Neutrophil (primary cell): Measurements from ENCODE around the gene KHDRBS2.

Experiments used
- H3K27ac ChIP-seq: fragments of 200-600 bp; sonication (generic); 2 replicates; pipeline ENCODE4 v1.5.1; 2016; ENCODE audit warnings: mild to moderate bottlenecking, moderate library complexity
- H3K27me3 ChIP-seq: fragments of 200-600 bp; sonication (generic); 2 replicates; pipeline ENCODE4 v1.6.0; 2016; ENCODE audit warnings: mild to moderate bottlenecking
- H3K36me3 ChIP-seq: fragments of 200-600 bp; sonication (generic); 2 replicates; pipeline ENCODE4 v1.5.1; 2017
- H3K4me1 ChIP-seq, 2 experiments: fragments of 200-600 bp in 1 of 2; sonication (generic) in 1 of 2; 1 replicate in 1 of 2; 2 replicates in 1 of 2; pipeline versions ENCODE4 v1.5.1 to v1.6.1; 2013 to 2016; ENCODE audit warnings: low read depth in 1 of 2, low read length in 1 of 2, mild to moderate bottlenecking in 1 of 2, moderate library complexity in 1 of 2; ENCODE audit not compliant: control insufficient read depth in 1 of 2, insufficient read depth in 1 of 2
- H3K4me3 ChIP-seq, 2 experiments: fragments of 200-600 bp in 1 of 2; sonication (generic) in 1 of 2; 1 replicate in 1 of 2; 2 replicates in 1 of 2; pipeline ENCODE4 v1.5.1; 2013 to 2016; ENCODE audit warnings: low read depth in 1 of 2, low read length in 1 of 2, mild to moderate bottlenecking in 1 of 2, moderate library complexity in 1 of 2
- H3K9me3 ChIP-seq: fragments of 200-600 bp; sonication (generic); 2 replicates; pipeline ENCODE4 v1.5.1; 2016
- CTCF ChIP-seq: fragments of 200-600 bp; sonication (generic); IDR thresholded peaks from 2 replicates; pipeline ENCODE4 v1.5.1; 2016; ENCODE audit warnings: antibody characterized with exemption

The KHDRBS2 gene

GRCh38 chr6:62102387-62102786 lies 183.6 kb downstream of the KHDRBS2 start:
- Histone ChIP-seq H3K4me3 (no peak overlapping the region), H3K27ac (no peak overlapping the region), H3K27me3 (no peaks in the 10 kb centered on the region), H3K36me3 (no peaks in the 10 kb centered on the region), H3K4me1 (peaks cover 0 to 3% of the 10 kb centered on the region in 2 experiments), H3K9me3 (no peaks in the 10 kb centered on the region)
- TF ChIP-seq CTCF: no peak

GRCh38 chr6:62090442-62091229 lies 195.4 kb downstream of the KHDRBS2 start:
- no peak for TF ChIP-seq CTCF
- H3K9me3 ChIP-seq: no peaks in the 10 kb centered on the region
- no peaks in the 10 kb centered on the region for H3K4me1 ChIP-seq
- no peaks in the 10 kb centered on the region for H3K36me3 ChIP-seq
- H3K27me3 ChIP-seq: no peaks in the 10 kb centered on the region
- H3K4me3 ChIP-seq: no peak overlapping the region
- no peak overlapping the region for H3K27ac ChIP-seq

GRCh38 chr6:62089781-62090180 lies 196.2 kb downstream of the KHDRBS2 start:
- Histone ChIP-seq H3K4me1 (no peaks in the 10 kb centered on the region), H3K4me3 (no peak overlapping the region), H3K27ac (no peak overlapping the region), H3K9me3 (no peaks in the 10 kb centered on the region), H3K36me3 (no peaks in the 10 kb centered on the region), H3K27me3 (no peaks in the 10 kb centered on the region)
- TF ChIP-seq CTCF: no peak

- no peaks in the 10 kb centered on the region for H3K4me1 ChIP-seq
- H3K27ac ChIP-seq: no peak overlapping the region
- TF ChIP-seq CTCF: no peak
- no peaks in the 10 kb centered on the region for H3K9me3 ChIP-seq
- no peaks in the 10 kb centered on the region for H3K36me3 ChIP-seq
- H3K27me3 ChIP-seq: no peaks in the 10 kb centered on the region
- H3K4me3 ChIP-seq: no peak overlapping the region
Measured at GRCh38 chr6:62086047-62086446, 200.0 kb downstream of the KHDRBS2 start.

GRCh38 chr6:62075869-62076268 lies 210.2 kb downstream of the KHDRBS2 start:
- no peak overlapping the region for H3K27ac ChIP-seq
- no peaks in the 10 kb centered on the region for H3K9me3 ChIP-seq
- no peak overlapping the region for H3K4me3 ChIP-seq
- no peak for TF ChIP-seq CTCF
- H3K27me3 ChIP-seq: no peaks in the 10 kb centered on the region
- H3K4me1 ChIP-seq: no peaks in the 10 kb centered on the region
- no peaks in the 10 kb centered on the region for H3K36me3 ChIP-seq
